ENCODE measurements around the gene PRDM11.

Gene PRDM11

GRCh38 chr11:45171550-45171949, 25.1 kb downstream of the PRDM11 start:
- H3K4me3 ChIP-seq (ENCODE audit: low read depth, low read length): no peak overlapping the region
- no peak for DNase-seq (ENCODE audit: low read depth)
- TF ChIP-seq CTCF (IDR thresholded peaks at IDR 0.05; ENCODE audit: low read depth, low read length): no peak
- TF ChIP-seq MYC (IDR thresholded peaks at IDR 0.05; ENCODE audit: low read depth, low read length): no peak
- TF ChIP-seq POLR2A (IDR thresholded peaks at IDR 0.05; ENCODE audit: extremely low read depth, insufficient read length): no peak
- TF ChIP-seq MAX (IDR thresholded peaks at IDR 0.05; ENCODE audit: low read depth, low read length): no peak

DNA sequence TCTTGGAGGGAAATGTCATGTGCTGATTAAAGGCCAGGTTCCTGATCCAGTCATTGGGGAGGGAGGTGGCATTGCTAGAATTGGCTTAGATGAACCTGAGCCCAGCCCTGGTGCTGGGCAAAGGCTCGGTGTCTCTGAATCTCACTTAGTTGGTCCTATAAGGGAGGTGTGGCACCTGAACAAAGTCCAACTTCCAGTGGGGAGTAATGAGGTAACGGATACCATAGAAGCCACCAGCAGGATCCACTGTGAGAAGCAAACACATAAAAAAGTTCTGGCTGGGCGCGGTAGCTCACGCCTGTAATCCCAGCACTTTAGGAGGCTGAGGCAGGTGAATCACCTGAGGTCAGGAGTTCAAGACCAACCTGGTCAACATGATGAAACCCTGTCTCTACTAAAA, 26.6 kb downstream of the PRDM11 start:
- H3K4me3 ChIP-seq (ENCODE audit: low read depth, low read length): no peak overlapping the region
- TF ChIP-seq CTCF (IDR thresholded peaks at IDR 0.05; ENCODE audit: low read depth, low read length) (no peak), POLR2A (IDR thresholded peaks at IDR 0.05; ENCODE audit: extremely low read depth, insufficient read length) (no peak), MAX (IDR thresholded peaks at IDR 0.05; ENCODE audit: low read depth, low read length) (no peak), MYC (IDR thresholded peaks at IDR 0.05; ENCODE audit: low read depth, low read length) (no peak)
- DNase-seq (ENCODE audit: low read depth): no peak

DNA sequence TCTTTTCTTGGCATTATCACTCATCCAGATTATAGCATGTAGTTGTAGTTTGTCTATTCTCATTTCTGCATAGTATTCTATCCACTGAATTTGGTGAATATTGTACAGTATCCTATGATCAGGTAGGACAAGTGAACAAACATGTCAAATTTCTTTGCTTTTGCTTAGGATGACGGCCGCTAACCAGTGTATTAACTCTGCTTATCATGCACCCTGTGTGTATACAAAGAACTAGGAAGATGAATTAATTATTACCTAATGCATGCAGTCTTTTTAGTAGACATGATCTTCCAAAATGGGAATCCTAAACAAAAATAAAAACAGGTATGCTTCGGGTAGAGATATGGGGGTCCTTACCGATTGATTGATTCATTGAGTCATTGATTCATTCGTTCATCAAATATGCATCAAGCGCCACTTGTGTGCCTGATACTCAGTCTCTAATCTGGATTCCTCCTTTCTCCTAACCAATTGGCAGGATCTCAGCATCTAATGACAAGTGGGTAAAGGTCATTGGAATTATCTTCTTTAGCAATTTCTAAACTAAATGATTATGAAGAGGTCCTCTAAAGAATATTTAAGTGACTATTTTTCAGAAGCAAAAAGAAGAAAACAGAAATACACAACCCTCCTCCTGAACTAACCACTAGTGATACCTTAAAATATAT, 27.9 kb downstream of the PRDM11 start:
- no peak for DNase-seq (ENCODE audit: low read depth)
- H3K4me3 ChIP-seq (ENCODE audit: low read depth, low read length): no peak overlapping the region
- TF ChIP-seq MYC (IDR thresholded peaks at IDR 0.05; ENCODE audit: low read depth, low read length) (no peak), POLR2A (IDR thresholded peaks at IDR 0.05; ENCODE audit: extremely low read depth, insufficient read length) (no peak), MAX (IDR thresholded peaks at IDR 0.05; ENCODE audit: low read depth, low read length) (no peak), CTCF (IDR thresholded peaks at IDR 0.05; ENCODE audit: low read depth, low read length) (no peak)

DNA sequence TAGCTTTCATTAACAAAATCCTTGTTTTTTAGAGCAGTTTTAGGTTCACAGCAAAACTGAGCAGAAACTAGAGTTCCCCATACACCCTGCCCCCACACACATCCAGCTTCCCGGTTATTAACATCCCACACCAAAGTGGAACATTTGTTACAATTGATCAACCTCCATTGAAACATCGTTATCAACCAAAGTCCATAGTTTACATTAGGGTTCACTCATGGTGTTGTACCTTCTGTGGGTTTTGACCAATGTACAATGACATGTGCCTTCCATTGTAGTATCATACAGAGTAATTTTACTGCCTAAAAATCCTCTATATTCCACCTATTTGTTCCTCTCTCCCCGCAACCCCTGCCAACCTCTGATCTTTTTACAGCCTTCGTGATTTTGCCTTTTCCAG, 28.5 kb downstream of the PRDM11 start:
- no peak overlapping the region for H3K4me3 ChIP-seq (ENCODE audit: low read depth, low read length)
- no peak for DNase-seq (ENCODE audit: low read depth)
- TF ChIP-seq POLR2A (IDR thresholded peaks at IDR 0.05; ENCODE audit: extremely low read depth, insufficient read length) (no peak), MAX (IDR thresholded peaks at IDR 0.05; ENCODE audit: low read depth, low read length) (no peak), MYC (IDR thresholded peaks at IDR 0.05; ENCODE audit: low read depth, low read length) (no peak), CTCF (IDR thresholded peaks at IDR 0.05; ENCODE audit: low read depth, low read length) (no peak)

- H3K4me3 ChIP-seq (ENCODE audit: low read depth, low read length): no peak overlapping the region
- DNase-seq (ENCODE audit: low read depth): no peak
- TF ChIP-seq MAX (IDR thresholded peaks at IDR 0.05; ENCODE audit: low read depth, low read length) (no peak), CTCF (IDR thresholded peaks at IDR 0.05; ENCODE audit: low read depth, low read length) (no peak), MYC (IDR thresholded peaks at IDR 0.05; ENCODE audit: low read depth, low read length) (no peak), POLR2A (IDR thresholded peaks at IDR 0.05; ENCODE audit: extremely low read depth, insufficient read length) (no peak)
These were observed 30.6 kb downstream of the PRDM11 start for GRCh38 chr11:45176996-45177395.
